Loucy (cell line): ENCODE measurements around the gene NMBR.
"Not testable (repeated sequence)": the region's sequence is repeated elsewhere in the genome, so short reads cannot be mapped to it uniquely, and the experiment has no call there.

Experiments
- EZH2phosphoT487 ChIP-seq: fragments of 200-600 bp; IDR thresholded peaks from 2 replicates; pipeline ENCODE4 v1.6.1; 2018; ENCODE audit warnings: antibody characterized with exemption, mild to moderate bottlenecking, moderate library complexity, borderline replicate concordance
- TF ChIP-seq, protein P1 (sequence below): fragments of 200-600 bp; sonication (generic); conservative IDR thresholded peaks from 2 replicates; pipeline ENCODE4 v1.5.1; 2014; ENCODE audit warnings: mild to moderate bottlenecking, antibody characterized with exemption, low read length

DNA sequence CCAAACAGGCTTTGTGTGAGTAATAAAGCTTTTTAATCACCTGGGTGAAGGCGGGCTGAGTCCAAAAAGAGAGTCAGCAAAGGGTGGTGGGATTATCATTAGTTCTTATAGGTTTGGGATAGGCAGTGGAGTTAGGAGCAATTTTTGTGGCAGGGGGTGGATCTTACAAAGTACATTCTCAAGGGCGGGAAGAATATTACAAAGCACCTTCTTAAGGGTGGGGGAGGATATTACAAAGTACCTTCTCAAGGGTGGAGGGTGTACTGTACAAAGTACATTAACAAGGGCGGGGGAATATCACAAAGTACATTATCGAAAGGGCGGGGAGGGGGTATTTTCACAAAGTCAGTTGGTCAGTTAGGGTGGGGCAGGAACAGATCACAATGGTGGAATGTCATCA is 42.1 kb downstream of the NMBR start:
- TF ChIP-seq, protein P1, sequence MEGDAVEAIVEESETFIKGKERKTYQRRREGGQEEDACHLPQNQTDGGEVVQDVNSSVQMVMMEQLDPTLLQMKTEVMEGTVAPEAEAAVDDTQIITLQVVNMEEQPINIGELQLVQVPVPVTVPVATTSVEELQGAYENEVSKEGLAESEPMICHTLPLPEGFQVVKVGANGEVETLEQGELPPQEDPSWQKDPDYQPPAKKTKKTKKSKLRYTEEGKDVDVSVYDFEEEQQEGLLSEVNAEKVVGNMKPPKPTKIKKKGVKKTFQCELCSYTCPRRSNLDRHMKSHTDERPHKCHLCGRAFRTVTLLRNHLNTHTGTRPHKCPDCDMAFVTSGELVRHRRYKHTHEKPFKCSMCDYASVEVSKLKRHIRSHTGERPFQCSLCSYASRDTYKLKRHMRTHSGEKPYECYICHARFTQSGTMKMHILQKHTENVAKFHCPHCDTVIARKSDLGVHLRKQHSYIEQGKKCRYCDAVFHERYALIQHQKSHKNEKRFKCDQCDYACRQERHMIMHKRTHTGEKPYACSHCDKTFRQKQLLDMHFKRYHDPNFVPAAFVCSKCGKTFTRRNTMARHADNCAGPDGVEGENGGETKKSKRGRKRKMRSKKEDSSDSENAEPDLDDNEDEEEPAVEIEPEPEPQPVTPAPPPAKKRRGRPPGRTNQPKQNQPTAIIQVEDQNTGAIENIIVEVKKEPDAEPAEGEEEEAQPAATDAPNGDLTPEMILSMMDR = not testable (repeated sequence)
- not testable (repeated sequence) for TF ChIP-seq EZH2phosphoT487
